Measurements from ENCODE around the gene TMEM131L. TPM values are rescaled to one million over a fixed set of nuclear protein-coding genes. Genes with fewer than 3 reads are reported as not detected.

Gene TMEM131L
- total RNA-seq, 1 donor from 2014 or later: 60.2 TPM

DNA sequence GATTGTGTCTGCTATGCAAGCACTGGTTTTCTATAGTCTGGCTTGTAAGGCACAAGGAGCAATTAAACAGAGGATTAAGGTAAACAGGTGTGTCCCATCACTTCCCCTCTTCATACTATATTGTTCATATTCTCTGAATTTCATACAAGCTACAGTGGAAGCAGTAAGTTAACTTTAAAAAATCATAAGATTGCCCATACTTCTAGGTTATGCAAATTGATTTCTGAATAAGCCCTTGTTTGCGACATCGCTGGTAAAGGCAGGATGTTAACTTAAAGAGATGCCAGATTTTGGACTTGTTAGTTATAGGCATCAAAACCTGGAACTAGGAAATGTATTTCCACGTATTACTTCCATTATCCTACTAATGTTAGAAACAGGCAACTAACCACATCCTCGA lies 1.0 kb upstream of the TMEM131L start:
- H3K9me3 Mint-ChIP-seq (ENCODE audit: unreplicated experiment): peaks cover 10% of the 10 kb centered on the region
- TF ChIP-seq, protein P1, sequence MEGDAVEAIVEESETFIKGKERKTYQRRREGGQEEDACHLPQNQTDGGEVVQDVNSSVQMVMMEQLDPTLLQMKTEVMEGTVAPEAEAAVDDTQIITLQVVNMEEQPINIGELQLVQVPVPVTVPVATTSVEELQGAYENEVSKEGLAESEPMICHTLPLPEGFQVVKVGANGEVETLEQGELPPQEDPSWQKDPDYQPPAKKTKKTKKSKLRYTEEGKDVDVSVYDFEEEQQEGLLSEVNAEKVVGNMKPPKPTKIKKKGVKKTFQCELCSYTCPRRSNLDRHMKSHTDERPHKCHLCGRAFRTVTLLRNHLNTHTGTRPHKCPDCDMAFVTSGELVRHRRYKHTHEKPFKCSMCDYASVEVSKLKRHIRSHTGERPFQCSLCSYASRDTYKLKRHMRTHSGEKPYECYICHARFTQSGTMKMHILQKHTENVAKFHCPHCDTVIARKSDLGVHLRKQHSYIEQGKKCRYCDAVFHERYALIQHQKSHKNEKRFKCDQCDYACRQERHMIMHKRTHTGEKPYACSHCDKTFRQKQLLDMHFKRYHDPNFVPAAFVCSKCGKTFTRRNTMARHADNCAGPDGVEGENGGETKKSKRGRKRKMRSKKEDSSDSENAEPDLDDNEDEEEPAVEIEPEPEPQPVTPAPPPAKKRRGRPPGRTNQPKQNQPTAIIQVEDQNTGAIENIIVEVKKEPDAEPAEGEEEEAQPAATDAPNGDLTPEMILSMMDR (IDR thresholded peaks at IDR 0.05; ENCODE audit: partially characterized antibody, unreplicated experiment): no peak
- no peak overlapping the region for H3K27ac Mint-ChIP-seq (ENCODE audit: unreplicated experiment)
- H3K27me3 Mint-ChIP-seq (ENCODE audit: unreplicated experiment): peaks cover 3% of the 10 kb centered on the region
- H3K36me3 Mint-ChIP-seq (ENCODE audit: unreplicated experiment): no peaks in the 10 kb centered on the region
- DNase-seq: no peak
- H3K4me3 Mint-ChIP-seq (ENCODE audit: unreplicated experiment): peak overlapping the region; percentile 89
- H3K4me1 Mint-ChIP-seq (ENCODE audit: low read depth, unreplicated experiment): peaks cover 20% of the 10 kb centered on the region

DNA sequence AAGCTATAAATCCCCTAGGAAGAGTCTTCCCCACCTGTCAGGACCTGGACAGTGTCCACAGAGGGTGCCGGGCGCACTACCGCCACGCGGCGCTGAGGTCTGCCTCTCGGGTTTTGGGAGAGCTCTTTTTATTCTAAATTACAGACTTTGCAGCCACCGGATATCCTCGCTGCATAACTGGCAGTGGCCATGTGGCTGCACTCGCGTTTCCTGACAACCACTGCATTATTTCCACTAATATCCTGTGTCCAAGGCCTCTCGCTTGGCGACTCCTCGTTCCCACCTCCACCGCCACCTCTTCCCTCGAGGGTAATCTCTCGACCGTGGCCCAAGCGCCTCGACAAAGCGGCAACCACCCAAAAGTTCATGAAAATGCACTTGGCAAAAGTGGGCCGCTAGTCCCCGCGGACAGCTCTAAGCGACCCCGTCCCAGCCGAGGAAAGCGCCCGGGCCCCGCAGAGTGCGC lies 512 bp upstream of the TMEM131L start:
- peak overlapping the region; percentile 89 for H3K4me3 Mint-ChIP-seq (ENCODE audit: unreplicated experiment)
- DNase-seq: peak; percentile 41
- TF ChIP-seq, protein P1 (IDR thresholded peaks at IDR 0.05; ENCODE audit: partially characterized antibody, unreplicated experiment): no peak
- peaks cover 3% of the 10 kb centered on the region for H3K27me3 Mint-ChIP-seq (ENCODE audit: unreplicated experiment)
- H3K9me3 Mint-ChIP-seq (ENCODE audit: unreplicated experiment): peaks cover 10% of the 10 kb centered on the region
- H3K4me1 Mint-ChIP-seq (ENCODE audit: low read depth, unreplicated experiment): peaks cover 20% of the 10 kb centered on the region
- peak overlapping the region; percentile 88 for H3K27ac Mint-ChIP-seq (ENCODE audit: unreplicated experiment)
- H3K36me3 Mint-ChIP-seq (ENCODE audit: unreplicated experiment): no peaks in the 10 kb centered on the region

DNA sequence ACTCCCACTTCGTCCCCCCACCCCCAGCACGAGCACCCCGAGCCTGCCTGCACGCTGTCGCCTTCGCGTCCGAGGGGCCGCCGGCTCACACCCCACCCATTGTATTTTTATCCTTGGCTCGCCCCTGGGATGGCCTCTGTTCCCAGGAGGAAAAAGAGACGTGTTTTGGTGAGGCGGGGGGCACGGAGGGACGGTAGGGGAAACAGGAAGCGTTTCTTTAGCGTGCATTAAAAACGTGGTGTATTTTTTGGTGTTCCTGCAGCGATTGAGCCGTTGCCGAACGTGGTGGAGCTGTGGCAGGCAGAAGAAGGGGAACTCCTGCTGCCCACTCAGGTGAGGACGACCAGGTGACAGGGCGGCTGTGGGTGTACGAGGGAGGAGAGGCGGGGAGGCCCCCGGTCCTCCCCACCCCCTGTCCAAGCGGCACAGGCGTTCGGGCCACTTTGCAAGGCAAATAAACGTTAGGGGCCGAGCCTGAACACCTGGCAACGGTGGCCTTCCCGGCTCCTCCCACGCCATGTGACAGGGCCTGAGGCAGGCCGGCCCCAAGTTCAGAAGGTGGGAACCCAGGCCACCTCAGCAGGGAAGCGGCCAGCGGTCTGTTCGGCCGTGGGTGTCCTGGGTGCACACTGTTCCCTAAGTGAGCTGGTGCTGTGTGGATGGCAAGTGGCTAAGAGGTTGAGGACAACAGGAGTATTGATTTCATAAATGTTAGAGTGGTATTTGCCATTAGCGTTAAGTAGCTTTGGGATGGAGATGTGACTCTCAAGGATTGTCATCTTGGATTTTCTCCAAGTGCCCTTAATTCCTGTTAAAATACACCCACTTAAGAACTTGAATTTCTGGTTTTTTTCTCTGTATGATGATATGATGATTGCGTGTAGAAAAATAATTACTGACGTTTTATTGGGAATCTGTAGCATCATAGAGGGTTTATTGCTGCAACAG lies 1.1 kb downstream of the TMEM131L start:
- peaks cover 20% of the 10 kb centered on the region for H3K4me1 Mint-ChIP-seq (ENCODE audit: low read depth, unreplicated experiment)
- TF ChIP-seq, protein P1 (IDR thresholded peaks at IDR 0.05; ENCODE audit: partially characterized antibody, unreplicated experiment): no peak
- peak overlapping the region; percentile 93 for H3K4me3 Mint-ChIP-seq (ENCODE audit: unreplicated experiment)
- H3K36me3 Mint-ChIP-seq (ENCODE audit: unreplicated experiment): no peaks in the 10 kb centered on the region
- DNase-seq: peak; percentile 64
- peak overlapping the region; percentile 90 for H3K27ac Mint-ChIP-seq (ENCODE audit: unreplicated experiment)
- peaks cover 10% of the 10 kb centered on the region for H3K9me3 Mint-ChIP-seq (ENCODE audit: unreplicated experiment)
- H3K27me3 Mint-ChIP-seq (ENCODE audit: unreplicated experiment): peaks cover 3% of the 10 kb centered on the region

DNA sequence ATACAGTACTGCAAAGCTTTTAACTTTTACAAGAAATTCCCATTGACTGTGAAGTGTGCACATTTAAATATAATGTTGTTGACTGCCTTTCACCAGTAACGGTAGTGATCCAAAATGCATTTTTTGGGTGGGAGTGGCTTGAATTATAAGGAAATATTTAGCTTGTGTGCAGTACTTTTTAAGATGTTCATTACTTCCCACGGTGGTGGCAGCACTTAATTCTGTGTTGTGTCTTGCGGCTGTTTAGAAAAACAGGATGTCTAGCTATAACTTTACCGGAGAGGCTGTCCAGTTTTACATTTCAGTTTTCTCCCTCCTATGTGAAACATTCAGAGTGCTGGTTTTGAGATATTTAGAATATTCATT lies 1.7 kb downstream of the TMEM131L start:
- DNase-seq: no peak
- Mint-ChIP-seq H3K27ac (ENCODE audit: unreplicated experiment) (peak overlapping the region; percentile 90), H3K27me3 (ENCODE audit: unreplicated experiment) (peaks cover 3% of the 10 kb centered on the region), H3K36me3 (ENCODE audit: unreplicated experiment) (no peaks in the 10 kb centered on the region), H3K4me1 (ENCODE audit: low read depth, unreplicated experiment) (peaks cover 20% of the 10 kb centered on the region), H3K4me3 (ENCODE audit: unreplicated experiment) (peak overlapping the region; percentile 93), H3K9me3 (ENCODE audit: unreplicated experiment) (peaks cover 10% of the 10 kb centered on the region)
- TF ChIP-seq, protein P1 (IDR thresholded peaks at IDR 0.05; ENCODE audit: partially characterized antibody, unreplicated experiment): no peak

DNA sequence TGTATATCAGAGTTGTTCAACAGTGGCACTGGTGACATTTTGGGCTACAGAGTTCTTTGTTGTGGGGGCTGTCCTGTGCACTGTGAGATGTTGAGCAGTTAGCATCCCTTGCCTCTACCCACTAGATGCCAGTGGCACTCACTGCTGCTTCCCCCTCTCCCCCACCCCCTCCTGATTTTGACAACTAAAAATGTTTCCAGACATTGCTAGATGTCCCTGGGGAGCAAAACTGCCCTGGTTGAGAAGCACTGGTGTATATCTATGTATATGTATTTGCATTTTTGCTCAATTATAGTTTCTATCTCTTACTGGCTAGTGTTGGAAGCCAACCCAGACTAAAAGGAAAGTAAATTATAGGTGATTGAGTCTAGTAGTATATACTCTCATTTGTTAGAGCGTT lies 2.4 kb downstream of the TMEM131L start:
- TF ChIP-seq, protein P1 (IDR thresholded peaks at IDR 0.05; ENCODE audit: partially characterized antibody, unreplicated experiment): no peak
- Mint-ChIP-seq H3K27me3 (ENCODE audit: unreplicated experiment) (peaks cover 5% of the 10 kb centered on the region), H3K9me3 (ENCODE audit: unreplicated experiment) (peaks cover 10% of the 10 kb centered on the region), H3K36me3 (ENCODE audit: unreplicated experiment) (no peaks in the 10 kb centered on the region), H3K4me1 (ENCODE audit: low read depth, unreplicated experiment) (peaks cover 20% of the 10 kb centered on the region), H3K27ac (ENCODE audit: unreplicated experiment) (no peak overlapping the region), H3K4me3 (ENCODE audit: unreplicated experiment) (peak overlapping the region; percentile 93)
- no peak for DNase-seq
